BLaER1 treated with 17β-estradiol and CSF1 and Interleukin-3, amounts not matched to agents 10 nM and 100 nM (cell line): ENCODE results near the gene MVK.

Source experiments
- H3K27ac ChIP-seq, 11 experiments: shearing (Covaris generic); formaldehyde crosslinking; 2 replicates each; pipeline ENCODE4 v1.8.1; 2022
- H3K27me3 ChIP-seq, 11 experiments: shearing (Covaris generic); formaldehyde crosslinking; 2 replicates each; pipeline ENCODE4 v1.8.1; 2022
- H3K36me3 ChIP-seq, 11 experiments: shearing (Covaris generic); formaldehyde crosslinking; 2 replicates each; pipeline ENCODE4 v1.8.1; 2022
- H3K4me1 ChIP-seq, 10 experiments: shearing (Covaris generic); formaldehyde crosslinking; 2 replicates each; pipeline ENCODE4 v1.8.1; 2022
- H3K4me2 ChIP-seq, 11 experiments: shearing (Covaris generic); formaldehyde crosslinking; 2 replicates each; pipeline ENCODE4 v1.8.1; 2022
- H3K4me3 ChIP-seq, 10 experiments: shearing (Covaris generic); formaldehyde crosslinking; 2 replicates each; pipeline ENCODE4 v1.8.1; 2022
- H3K9ac ChIP-seq, 11 experiments: shearing (Covaris generic); formaldehyde crosslinking; 2 replicates each; pipeline ENCODE4 v1.8.1; 2022
- H3K9me3 ChIP-seq, 11 experiments: shearing (Covaris generic); formaldehyde crosslinking; replicated peaks in 1 of 11; 2 replicates each; pipeline ENCODE4 v1.8.1; 2022
- H4K20me1 ChIP-seq, 11 experiments: shearing (Covaris generic); formaldehyde crosslinking; 2 replicates each; pipeline ENCODE4 v1.8.1; 2022
- Cebpa-rat ChIP-seq, 11 experiments: shearing (Covaris generic); IDR thresholded peaks; 2 replicates each; pipeline ENCODE4 v1.8.1; 2022

Gene MVK

GRCh38 chr12:109641422-109641821, 67.8 kb downstream of the MVK start:
- Histone ChIP-seq H3K4me1 (no peaks in the 10 kb centered on the region), H3K27ac (no peak overlapping the region), H3K9me3 (no peaks in the 10 kb centered on the region), H3K27me3 (no peaks in the 10 kb centered on the region), H3K4me3 (no peak overlapping the region), H3K36me3 (no peaks in the 10 kb centered on the region), H4K20me1 (no peaks in the 10 kb centered on the region), H3K4me2 (no peak overlapping the region), H3K9ac (no peak overlapping the region)
- no peak for TF ChIP-seq Cebpa-rat (IDR thresholded peaks at IDR 0.05)

- H3K27ac ChIP-seq, result no peak overlapping the region
- no peak overlapping the region for H3K9ac ChIP-seq
- no peaks in the 10 kb centered on the region for H3K36me3 ChIP-seq
- TF ChIP-seq Cebpa-rat (IDR thresholded peaks at IDR 0.05), result no peak
- no peak overlapping the region for H3K4me3 ChIP-seq
- no peaks in the 10 kb centered on the region for H3K27me3 ChIP-seq
- no peaks in the 10 kb centered on the region for H3K4me1 ChIP-seq
- H3K4me2 ChIP-seq, result no peak overlapping the region
- H3K9me3 ChIP-seq, result no peaks in the 10 kb centered on the region
- no peaks in the 10 kb centered on the region for H4K20me1 ChIP-seq
Measured at GRCh38 chr12:109642506-109643132, 69.0 kb downstream of the MVK start.

GRCh38 chr12:109645194-109645593, 71.6 kb downstream of the MVK start:
- no peak for TF ChIP-seq Cebpa-rat (IDR thresholded peaks at IDR 0.05)
- peaks cover 0 to under 1% (median 0%) of the 10 kb centered on the region in 10 experiments; a peak in 2 of 20 replicates for H3K4me1 ChIP-seq
- H4K20me1 ChIP-seq, result no peaks in the 10 kb centered on the region
- no peaks in the 10 kb centered on the region for H3K9me3 ChIP-seq
- H3K27ac ChIP-seq, result no peak overlapping the region
- no peaks in the 10 kb centered on the region for H3K36me3 ChIP-seq
- no peaks in the 10 kb centered on the region for H3K27me3 ChIP-seq
- no peak overlapping the region for H3K9ac ChIP-seq
- no peak overlapping the region for H3K4me2 ChIP-seq
- H3K4me3 ChIP-seq, result no peak overlapping the region

- no peak for TF ChIP-seq Cebpa-rat (IDR thresholded peaks at IDR 0.05)
- Histone ChIP-seq H3K4me1 (peaks cover 0 to 5% (median 1%) of the 10 kb centered on the region in 10 experiments; a peak in 8 of 20 replicates), H4K20me1 (no peaks in the 10 kb centered on the region), H3K27ac (no peak overlapping the region), H3K36me3 (no peaks in the 10 kb centered on the region), H3K9ac (no peak overlapping the region), H3K4me2 (no peak overlapping the region), H3K4me3 (no peak overlapping the region), H3K9me3 (no peaks in the 10 kb centered on the region), H3K27me3 (no peaks in the 10 kb centered on the region)
Measured at GRCh38 chr12:109645708-109646107, 72.1 kb downstream of the MVK start.
